DMS 273 (cell line): ENCODE results near the gene FSD1L.
"Not testable (repeated sequence)": the region's sequence is repeated elsewhere in the genome, so short reads cannot be mapped to it uniquely, and the experiment has no call there.

ENCODE experiments used
- DNase-seq: peaks from one replicate; lab custom pipeline; 2025; ENCODE audit not compliant: unreplicated experiment; lab: John Stamatoyannopoulos, UW

Gene FSD1L

DNA sequence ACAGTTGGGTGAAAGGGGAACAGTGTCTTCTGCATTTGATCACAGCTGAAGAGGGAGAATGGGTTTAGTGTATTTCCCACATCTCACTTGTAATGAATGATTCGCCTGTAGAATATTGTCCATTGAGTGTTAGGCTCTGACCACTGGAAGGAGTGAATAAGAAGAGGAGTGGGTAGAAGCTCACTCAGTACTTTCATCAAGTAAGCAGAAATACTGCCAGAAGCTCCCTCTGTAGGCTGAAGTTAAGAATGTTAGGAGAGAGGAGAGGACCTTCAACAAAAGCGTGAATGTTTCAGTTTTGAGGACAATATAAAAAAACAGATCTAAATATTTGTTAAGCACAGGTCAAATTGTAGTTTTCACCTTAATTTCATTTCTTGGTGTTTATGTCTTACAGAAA lies 27.5 kb downstream of the FSD1L start:
- DNase-seq: peak; percentile 44

DNA sequence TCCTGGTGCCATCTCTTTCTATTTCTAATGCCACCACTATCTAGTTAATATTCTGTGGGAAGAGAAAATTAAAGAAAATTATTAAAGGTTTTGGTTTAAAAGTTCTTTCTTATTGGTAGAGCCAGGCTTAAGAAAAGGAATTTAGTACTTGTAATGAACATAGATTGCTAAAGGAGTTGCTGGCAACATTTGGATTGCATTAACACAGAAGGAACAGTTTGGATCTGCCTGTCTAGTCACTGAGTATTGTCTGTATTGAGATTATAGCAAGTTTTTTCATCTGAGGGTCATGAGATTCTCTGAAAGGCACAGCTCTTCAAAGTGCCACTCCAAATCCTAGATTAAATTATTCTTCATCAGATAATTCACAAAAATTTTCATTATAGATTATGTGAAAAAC lies 32.0 kb downstream of the FSD1L start:
- DNase-seq: no peak

DNA sequence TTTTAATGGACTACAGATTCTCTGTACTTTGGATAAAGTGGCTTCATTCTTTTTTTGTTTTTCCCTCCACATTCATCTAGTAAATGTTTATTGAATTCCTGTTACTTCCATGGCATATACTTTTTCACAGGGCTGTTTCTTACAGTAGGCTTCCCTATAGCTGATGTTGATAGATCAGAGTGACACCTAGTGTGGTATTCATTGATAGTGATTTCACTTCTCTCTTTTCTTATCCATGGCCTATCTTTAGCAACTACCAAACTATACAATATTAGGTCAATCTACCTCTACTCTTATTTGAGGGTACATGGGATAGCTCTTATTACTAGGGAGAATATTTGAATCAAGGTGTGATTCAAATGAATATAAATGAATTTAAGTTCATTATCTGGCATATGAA lies 35.8 kb downstream of the FSD1L start:
- no peak for DNase-seq

DNA sequence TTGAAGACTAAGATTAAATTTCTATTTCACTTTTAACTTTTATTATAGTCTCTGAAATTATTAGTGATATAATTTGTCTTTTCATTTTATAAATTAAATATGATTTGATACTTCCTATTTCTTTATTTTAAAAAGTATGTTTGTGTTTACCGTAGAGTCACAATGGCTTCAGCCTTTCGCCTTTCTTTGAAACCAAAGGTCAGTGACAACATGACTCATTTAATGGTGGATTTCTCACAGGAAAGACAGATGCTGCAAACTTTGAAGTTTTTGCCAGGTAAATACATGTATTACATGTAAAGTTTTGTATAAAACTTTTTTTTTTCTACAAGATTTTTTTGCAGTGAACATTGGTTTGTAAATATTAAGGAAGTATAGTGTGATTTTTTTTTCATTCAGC lies 36.4 kb downstream of the FSD1L start:
- DNase-seq: no peak

DNA sequence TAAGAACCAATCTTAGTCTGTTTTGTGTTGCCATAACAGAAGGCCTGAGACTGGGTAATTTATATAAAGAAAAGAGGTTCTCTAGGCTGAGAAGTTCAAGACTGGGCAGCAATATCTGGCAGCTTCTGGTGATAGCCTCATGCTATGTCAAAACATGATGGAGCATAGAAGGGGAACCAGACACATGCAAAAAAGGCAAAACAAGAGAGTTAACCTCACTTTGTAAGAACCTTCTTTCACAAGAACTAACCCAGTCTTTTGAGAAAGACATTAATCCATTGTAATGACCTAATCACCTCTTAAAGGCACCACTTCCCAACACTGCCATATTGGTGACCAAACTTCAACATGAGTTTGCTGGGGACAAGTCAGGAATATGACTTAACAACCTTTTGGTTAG lies 37.3 kb downstream of the FSD1L start:
- DNase-seq: no peak

DNA sequence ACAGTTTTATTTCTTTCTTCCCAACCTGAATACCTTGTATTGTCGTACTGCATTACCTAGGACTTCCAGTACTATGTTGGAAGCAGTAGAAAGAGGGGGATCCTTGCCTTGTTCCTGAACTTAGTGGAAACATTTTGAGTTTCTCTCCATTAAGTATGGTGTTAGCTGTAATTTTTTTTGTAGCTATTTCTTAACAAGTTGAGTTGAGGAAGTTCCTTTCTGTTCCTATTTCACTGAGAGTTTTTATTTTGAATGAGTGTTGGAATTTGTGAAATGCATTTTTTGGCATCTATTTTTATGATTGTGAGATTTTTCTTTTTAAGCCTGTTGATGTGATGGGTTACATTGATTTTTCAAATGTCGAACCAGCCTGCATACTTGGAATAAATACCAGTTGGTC lies 49.0 kb downstream of the FSD1L start:
- no peak for DNase-seq

DNA sequence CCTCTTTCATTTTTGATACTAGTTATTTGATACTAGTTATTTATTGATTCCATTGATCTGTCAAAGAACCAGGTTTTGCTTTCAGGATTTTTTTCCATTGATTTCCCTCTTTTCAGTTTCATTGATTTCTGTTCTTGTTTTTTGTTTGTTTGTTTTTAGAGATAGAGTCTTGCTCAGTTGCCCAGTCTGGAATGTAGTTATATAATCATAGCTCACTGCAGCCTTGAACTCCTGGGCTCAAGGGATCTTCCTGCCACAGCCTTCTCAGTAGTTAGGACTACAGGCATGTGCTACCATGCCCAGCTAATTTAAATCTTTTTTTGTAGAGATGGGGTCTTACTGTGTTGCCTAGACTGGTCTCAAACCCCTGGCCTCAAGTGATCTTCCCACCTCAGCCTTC lies 49.9 kb downstream of the FSD1L start:
- no peak for DNase-seq

DNA sequence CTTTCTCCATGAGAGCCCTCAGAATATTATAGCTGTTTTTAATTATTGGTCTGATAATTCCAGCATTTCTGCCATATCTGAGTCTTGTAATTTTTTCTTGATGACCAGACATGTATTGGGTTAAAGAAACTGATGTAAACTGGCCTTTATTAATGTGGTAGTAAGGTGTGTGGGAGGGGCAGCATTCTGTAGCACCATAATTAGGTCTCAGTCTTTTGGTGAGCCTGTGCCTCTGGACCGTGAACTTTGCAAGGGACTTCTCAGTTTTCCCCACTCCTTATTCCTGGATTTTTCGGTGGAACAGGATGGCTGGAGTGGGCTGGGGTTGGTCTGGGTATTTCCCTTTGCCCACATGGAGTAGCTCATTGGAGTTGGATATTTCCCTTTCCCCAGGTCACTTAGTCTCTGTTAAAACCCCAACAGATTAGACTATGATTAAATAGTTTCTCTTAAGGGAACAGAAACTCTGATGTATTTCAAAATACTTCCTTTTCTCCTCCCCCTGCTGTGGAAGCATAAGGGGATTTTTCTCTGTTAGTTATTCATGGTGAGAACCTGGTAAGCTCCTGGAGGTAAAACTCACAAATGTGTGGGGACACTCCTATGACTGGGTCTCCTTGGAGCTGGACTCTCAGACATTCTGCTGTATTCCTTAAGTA lies 52.4 kb downstream of the FSD1L start:
- no peak for DNase-seq

DNA sequence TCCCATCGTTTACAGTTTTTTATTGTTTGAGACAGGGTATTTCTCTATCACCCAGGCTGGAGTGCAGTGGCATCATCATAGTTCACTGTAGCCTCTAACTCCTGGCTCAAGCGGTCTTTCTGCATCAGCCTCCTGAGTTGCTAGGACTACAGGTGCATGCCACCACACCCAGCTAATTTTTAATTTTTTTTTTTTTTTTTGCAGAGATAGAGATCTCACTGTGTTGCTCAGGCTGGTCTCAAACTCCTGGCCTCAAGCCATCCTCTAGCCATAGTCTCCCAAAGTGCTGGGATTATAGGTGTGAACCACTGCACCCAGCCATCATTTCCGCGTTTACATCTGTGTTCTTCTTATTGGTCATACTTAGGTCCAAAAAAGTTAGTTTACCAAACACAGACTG lies 53.6 kb downstream of the FSD1L start:
- no peak for DNase-seq

DNA sequence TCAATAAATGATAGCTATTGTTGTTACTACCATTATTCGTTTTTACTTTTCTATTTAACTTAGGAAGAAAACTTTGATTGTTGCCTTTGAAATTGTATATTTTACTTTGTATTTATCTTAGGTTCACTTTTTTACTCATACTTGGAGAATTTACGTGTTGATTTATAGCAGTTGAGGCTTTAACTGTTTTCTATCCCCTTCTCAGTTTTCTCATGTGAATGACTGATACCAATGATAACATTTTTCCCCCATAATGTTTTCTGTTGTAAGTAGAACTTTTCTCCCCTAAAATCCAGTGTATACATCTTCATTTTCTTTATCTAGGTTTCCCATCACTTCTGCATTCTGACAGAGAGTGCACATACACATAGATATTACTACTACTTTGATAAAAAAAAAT lies 54.4 kb downstream of the FSD1L start:
- DNase-seq: no peak

DNA sequence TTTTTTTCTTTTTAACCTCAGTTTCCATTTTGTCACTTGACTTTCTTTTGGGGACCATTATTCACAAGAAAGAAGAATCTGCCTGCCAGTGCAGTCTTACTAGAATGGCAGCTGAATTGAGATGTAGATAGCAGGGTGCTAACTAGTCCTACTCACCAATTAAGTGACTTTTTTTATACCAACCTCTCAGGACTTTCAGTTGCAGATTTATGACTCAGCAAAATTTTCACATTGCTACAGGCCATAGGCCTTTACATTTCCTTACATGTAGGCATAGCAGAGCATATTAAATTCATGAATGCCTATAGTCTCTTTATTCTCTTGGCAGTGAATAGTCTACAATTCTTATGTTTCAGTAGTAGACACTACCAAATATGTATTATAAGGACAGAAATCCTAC lies 56.0 kb downstream of the FSD1L start:
- DNase-seq: no peak

DNA sequence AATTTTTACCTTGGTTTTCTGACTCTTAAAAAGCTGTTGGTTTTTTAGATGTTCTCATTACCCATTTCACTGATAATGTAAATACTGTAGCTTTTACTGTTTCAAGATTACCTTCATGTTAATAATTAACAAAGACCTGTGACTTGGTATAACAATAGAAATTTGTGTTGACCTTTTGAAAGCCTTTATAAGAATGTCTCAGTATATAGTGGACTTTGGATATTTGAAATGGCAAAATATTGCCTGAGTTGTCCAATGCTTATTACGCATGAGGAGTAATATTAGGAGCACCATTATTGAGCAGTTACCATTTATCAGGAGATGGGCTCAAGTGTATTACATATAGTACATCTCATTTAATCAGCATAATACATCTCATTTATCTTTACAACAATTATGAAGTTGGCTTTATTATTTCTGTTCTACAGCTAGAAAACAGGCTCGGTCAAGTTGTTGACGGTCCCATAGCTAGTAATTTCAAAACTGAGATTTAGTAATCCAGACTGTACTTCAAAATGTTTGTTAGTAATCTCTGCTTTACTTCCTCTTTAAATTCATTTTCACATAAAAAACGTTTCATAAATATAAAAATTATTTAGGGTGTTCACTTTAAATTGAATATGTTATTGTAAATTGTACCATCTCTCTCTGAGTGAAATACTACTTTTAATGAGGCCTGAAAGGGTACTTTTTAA lies 59.4 kb downstream of the FSD1L start:
- DNase-seq: no peak

DNA sequence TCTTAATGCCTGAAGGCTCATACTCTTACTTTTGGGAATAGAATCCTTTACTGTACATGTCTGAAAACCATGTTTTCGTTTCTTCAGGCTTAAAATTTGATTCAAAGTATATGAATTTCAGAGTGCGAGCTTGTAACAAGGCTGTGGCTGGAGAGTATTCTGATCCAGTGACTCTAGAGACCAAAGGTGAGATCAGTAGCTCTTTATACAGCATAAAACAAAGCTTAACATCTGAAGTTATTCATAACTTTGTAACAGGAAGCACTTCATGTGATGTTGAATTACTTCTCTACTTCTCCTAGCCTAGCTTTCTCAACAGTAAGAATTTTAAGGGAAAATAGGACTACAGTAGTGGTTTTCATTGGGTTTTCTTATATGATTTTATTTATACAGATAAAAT lies 60.7 kb downstream of the FSD1L start:
- no peak for DNase-seq

DNA sequence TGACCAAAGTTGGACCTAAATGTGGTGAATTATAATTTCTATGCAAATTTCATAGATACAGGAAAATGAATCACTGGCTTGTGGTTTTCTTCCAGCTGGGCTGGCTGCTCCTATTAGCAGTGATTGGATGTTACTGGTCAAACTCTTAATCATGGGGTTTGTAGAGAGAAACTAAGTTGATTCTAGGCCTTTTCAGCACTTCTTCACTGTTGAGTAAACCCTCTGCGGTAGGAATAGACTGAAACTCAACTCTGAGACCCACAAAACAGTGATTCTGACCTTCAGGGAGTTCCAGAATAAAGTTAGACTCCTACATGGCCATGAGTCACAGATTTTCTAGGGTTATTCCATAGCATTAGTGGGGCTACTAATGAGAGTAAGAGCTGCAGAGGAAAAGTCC lies 62.2 kb downstream of the FSD1L start:
- DNase-seq: no peak

DNA sequence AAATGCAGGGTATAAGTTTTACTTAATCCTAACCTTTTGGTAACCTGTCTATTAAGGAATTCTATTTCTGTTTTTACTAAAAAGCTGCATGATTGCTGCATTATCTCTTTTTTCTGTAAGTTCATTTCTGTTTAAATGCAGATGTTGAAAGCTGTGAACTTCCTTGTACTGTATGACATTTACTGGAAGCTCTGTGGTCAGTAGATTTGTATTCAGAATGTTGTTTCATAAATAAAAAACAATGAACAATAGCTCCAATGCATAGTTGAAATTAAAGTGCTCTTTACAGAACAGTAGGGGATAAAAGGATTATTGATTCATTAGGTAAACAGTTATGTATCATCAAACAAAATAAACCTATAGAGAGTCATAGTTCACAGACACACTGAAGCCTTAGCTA lies 63.6 kb downstream of the FSD1L start:
- DNase-seq: no peak

DNA sequence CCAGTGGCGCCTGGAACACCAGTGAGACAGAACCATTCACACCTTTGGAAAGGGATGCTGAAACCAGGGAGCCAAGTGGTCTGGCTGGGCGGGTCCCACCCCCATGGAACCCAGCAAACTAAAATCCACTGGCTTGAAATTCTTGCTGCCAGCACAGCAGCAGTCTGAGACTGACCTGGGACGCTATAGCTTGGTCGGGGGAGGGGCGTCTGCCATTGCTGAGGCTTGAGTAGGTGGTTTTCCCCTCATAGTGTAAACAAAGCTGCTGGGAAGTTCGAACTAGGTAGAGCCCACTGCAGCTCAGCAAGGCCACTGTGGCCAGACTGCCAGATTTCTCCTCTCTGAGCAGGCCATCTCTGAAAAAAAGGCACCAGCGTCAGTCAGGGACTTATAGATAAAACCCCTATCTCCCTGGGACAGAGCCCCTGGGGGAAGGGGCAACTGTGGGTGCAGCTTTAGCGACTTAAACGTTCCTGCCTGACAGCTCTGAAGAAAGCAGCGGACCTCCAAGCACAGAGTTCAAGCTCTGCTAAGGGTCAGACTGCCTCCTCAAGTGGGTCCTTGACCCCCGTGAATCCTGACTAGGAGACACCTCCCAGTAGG lies 68.1 kb downstream of the FSD1L start:
- no peak for DNase-seq

DNA sequence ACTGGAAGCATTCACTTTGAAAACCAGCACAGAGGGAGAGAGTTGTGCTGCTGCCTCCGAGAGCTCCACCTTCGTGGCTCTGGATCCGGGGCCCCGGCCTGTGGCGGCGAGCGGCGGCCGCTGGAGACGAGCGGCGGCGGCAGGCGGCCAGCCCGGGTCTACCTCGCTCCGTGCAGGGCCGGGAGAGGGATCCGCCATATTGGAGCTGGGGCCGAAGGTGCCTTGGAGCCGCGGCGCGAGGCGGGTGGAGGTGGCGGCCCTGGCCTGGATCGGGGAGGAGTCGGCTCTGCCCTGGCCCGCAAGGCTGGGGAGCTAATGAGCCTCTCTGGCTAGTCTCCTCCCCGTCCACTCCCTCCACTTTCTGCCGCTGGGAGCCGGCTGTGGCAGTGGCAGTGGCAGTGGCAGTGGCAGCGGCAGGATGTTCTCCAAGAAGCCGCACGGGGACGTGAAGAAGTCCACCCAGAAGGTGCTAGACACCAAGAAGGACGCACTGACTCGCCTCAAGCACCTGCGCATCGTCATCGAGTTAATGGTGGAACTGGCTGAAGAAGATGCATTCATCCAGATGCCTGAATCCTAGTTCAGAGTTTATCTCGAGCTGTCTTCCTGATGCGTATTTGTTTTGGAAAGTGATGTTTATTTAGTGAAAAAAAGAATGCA lies 72.0 kb downstream of the FSD1L start:
- peak; percentile 43 for DNase-seq

DNA sequence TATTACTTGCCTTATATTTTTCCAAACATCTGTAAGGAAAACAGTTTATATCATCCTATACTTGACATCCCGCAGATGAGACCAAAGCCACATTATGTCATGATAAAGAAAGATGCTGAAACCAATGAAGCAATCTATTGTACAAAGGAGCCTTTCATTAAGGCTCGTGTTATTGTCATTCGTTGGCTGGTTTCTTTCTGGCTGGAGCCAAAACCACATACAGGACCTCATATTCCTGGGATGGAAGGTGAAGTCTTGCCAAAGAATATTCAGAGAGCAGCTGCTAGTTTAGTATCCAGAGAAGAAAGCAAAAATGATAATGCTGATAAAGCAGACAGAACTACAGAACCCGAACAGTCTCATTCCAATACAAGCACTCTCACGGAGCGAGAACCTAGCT lies 73.2 kb downstream of the FSD1L start:
- not testable (repeated sequence) for DNase-seq

DNA sequence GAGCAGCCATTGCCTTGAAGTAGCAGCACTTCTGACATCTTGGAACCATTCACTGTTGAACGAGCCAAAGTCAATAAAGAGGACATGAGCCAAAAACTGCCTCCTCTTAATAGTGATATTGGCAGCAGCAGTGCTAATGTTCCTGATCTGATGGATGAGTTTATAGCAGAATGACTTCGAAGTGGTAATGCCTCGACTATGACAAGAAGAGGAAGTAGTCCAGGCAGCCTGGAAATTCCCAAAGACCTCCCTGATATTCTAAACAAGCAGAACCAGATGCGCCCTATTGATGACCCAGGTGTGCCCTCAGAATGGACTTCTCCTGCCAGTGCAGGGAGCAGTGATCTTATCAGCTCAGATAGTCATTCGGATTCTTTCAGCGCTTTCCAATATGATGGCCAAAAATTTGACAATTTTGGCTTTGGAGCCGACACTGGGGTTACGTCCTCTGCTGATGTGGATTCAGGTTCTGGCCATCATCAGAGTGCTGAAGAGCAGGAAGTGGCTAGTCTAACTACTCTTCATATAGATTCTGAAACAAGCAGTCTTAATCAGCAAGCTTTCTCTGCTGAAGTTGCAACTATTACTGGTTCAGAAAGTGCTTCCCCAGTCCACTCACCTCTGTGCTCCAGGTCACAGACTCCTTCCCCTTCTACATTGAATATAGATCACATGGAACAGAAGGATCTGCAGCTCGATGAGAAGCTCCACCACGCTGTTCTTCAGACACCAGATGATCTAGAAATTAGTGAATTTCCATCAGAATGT lies 75.0 kb downstream of the FSD1L start:
- not testable (repeated sequence) for DNase-seq

DNA sequence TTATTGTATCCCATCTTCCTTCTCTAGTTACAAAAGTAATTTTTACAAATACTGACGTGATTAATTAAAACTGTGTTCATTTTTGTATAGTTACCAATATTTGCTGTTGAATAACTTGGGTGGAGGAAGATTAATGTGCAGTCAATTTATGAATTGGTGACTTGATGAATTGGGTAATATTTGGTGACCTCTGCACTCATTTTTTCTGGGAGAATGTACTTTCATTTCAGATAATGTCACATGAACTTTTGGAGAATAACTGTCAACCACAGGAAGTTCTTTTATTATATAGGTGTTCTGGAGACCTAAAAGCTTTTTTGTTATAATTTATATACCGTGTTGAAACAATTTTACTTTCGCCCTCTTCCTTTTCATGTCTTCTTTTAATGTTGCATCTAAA lies 83.7 kb downstream of the FSD1L start:
- DNase-seq: no peak

DNA sequence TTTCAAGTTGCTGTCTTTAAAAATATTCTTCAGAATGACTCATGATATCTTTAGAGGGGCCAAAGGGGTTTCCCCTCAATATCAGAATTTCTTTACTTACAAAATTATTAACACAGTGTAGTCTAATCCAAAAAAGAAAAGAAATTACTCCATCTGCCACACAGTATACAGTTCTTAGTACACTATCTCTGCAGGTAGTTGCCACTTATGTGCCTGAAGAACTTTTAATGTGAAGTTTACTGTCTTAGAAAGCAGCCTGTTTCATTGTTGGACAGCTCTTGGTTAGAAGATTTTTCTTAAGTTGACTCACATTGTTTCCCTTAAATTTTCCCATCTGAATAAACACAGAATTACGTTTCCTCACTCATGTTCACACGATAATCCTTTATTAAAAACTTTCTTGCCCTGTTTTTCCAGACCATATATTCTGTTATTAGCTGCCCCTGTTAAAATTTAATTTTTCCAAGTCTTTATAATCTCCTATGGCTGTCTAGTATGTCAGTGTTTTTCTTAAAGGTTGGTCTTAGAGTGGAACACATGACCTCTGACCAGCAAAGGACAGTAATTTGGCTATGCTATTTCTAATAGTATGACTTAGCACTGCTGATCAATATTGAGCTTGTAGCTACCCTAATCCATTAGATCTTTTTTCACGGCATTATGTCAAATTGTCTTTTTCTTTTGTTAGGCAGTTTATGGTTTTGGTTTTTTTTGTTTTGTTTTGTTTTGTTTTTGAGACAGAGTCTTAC lies 88.3 kb downstream of the FSD1L start:
- no peak for DNase-seq
